ENCODE results near the gene AMIGO1. TPM values are rescaled to one million over a fixed set of nuclear protein-coding genes. Genes with fewer than 3 reads are reported as not detected.
"Not testable (repeated sequence)": the region's sequence is repeated elsewhere in the genome, so short reads cannot be mapped to it uniquely, and the experiment has no call there.

The AMIGO1 gene
- total and polyA plus RNA-seq, 2 donors, result 2.9 to 6.4 TPM

GRCh38 chr1:109479311-109479710 lies 30.2 kb downstream of the AMIGO1 start:
- Histone ChIP-seq H3K4me3 (ENCODE audit: low read depth, low read length) (no peak overlapping the region), H3K36me3 (ENCODE audit: insufficient read depth) (no peaks in the 10 kb centered on the region), H3K27ac (ENCODE audit: low read depth) (no peak overlapping the region), H3K4me1 (ENCODE audit: insufficient read depth) (no peaks in the 10 kb centered on the region)
- WGBS, result 67% methylated on average over 5 of the region's 5 CpGs
- DNase-seq (ENCODE audit: extremely low spot score), result no peak

- H3K4me1 ChIP-seq (ENCODE audit: insufficient read depth), result no peaks in the 10 kb centered on the region
- H3K27ac ChIP-seq (ENCODE audit: low read depth), result no peak overlapping the region
- no peaks in the 10 kb centered on the region for H3K36me3 ChIP-seq (ENCODE audit: insufficient read depth)
- H3K4me3 ChIP-seq (ENCODE audit: low read depth, low read length), result no peak overlapping the region
- DNase-seq (ENCODE audit: extremely low spot score), result no peak
- 23% methylated on average over 7 of the region's 7 CpGs for WGBS
These were observed 30.7 kb downstream of the AMIGO1 start for GRCh38 chr1:109478806-109479205.

- H3K36me3 ChIP-seq (ENCODE audit: insufficient read depth), result no peaks in the 10 kb centered on the region
- WGBS, result 69% methylated on average over 6 of the region's 6 CpGs
- H3K4me3 ChIP-seq (ENCODE audit: low read depth, low read length), result no peak overlapping the region
- no peak for DNase-seq (ENCODE audit: extremely low spot score)
- no peaks in the 10 kb centered on the region for H3K4me1 ChIP-seq (ENCODE audit: insufficient read depth)
- H3K27ac ChIP-seq (ENCODE audit: low read depth), result no peak overlapping the region
These were observed 31.7 kb downstream of the AMIGO1 start for GRCh38 chr1:109477821-109478220.

GRCh38 chr1:109476825-109477224 lies 32.7 kb downstream of the AMIGO1 start:
- Histone ChIP-seq H3K4me1 (ENCODE audit: insufficient read depth) (no peaks in the 10 kb centered on the region), H3K27ac (ENCODE audit: low read depth) (no peak overlapping the region), H3K36me3 (ENCODE audit: insufficient read depth) (no peaks in the 10 kb centered on the region), H3K4me3 (ENCODE audit: low read depth, low read length) (no peak overlapping the region)
- no peak for DNase-seq (ENCODE audit: extremely low spot score)
- WGBS, result 90% methylated on average over 8 of the region's 8 CpGs

GRCh38 chr1:109475261-109475660 lies 34.3 kb downstream of the AMIGO1 start:
- no peaks in the 10 kb centered on the region for H3K36me3 ChIP-seq (ENCODE audit: insufficient read depth)
- no peak overlapping the region for H3K4me3 ChIP-seq (ENCODE audit: low read depth, low read length)
- H3K27ac ChIP-seq (ENCODE audit: low read depth), result no peak overlapping the region
- H3K4me1 ChIP-seq (ENCODE audit: insufficient read depth), result no peaks in the 10 kb centered on the region
- no peak for DNase-seq (ENCODE audit: extremely low spot score)
- WGBS, result 84% methylated on average over 9 of the region's 9 CpGs

- H3K27ac ChIP-seq (ENCODE audit: low read depth), result no peak overlapping the region
These were observed 34.8 kb downstream of the AMIGO1 start for GRCh38 chr1:109474697-109475096.

GRCh38 chr1:109473284-109474057 lies 36.1 kb downstream of the AMIGO1 start:
- not testable (repeated sequence) for H3K4me3 ChIP-seq (ENCODE audit: low read depth, low read length); H3K36me3 ChIP-seq (ENCODE audit: insufficient read depth); DNase-seq (ENCODE audit: extremely low spot score); H3K4me1 ChIP-seq (ENCODE audit: insufficient read depth); H3K27ac ChIP-seq (ENCODE audit: low read depth)
- 87% methylated on average over 12 of the region's 12 CpGs for WGBS

More at GRCh38 chr1:109474697-109475096, 34.8 kb downstream of the AMIGO1 start:
- Histone ChIP-seq H3K36me3 (ENCODE audit: insufficient read depth) (no peaks in the 10 kb centered on the region), H3K4me3 (ENCODE audit: low read depth, low read length) (no peak overlapping the region), H3K4me1 (ENCODE audit: insufficient read depth) (no peaks in the 10 kb centered on the region)
- no peak for DNase-seq (ENCODE audit: extremely low spot score)
- 70% methylated on average over 1 of the region's 1 CpG for WGBS

- H3K27ac ChIP-seq (ENCODE audit: low read depth), result no peak overlapping the region
- H3K4me3 ChIP-seq (ENCODE audit: low read depth, low read length), result no peak overlapping the region
- DNase-seq (ENCODE audit: extremely low spot score), result no peak
- H3K36me3 ChIP-seq (ENCODE audit: insufficient read depth), result no peaks in the 10 kb centered on the region
- WGBS, result 62% methylated on average over 3 of the region's 3 CpGs
- H3K4me1 ChIP-seq (ENCODE audit: insufficient read depth), result no peaks in the 10 kb centered on the region
These were observed 36.7 kb downstream of the AMIGO1 start for GRCh38 chr1:109472779-109473178.

GRCh38 chr1:109470245-109470644 lies 39.3 kb downstream of the AMIGO1 start:
- H3K27ac ChIP-seq (ENCODE audit: low read depth), result no peak overlapping the region
- no peaks in the 10 kb centered on the region for H3K36me3 ChIP-seq (ENCODE audit: insufficient read depth)
- no peak for DNase-seq (ENCODE audit: extremely low spot score)
- no peaks in the 10 kb centered on the region for H3K4me1 ChIP-seq (ENCODE audit: insufficient read depth)
- H3K4me3 ChIP-seq (ENCODE audit: low read depth, low read length), result no peak overlapping the region
- 57% methylated on average over 6 of the region's 6 CpGs for whole genome bisulfite sequencing

GRCh38 chr1:109468903-109469302 lies 40.6 kb downstream of the AMIGO1 start:
- no peaks in the 10 kb centered on the region for H3K36me3 ChIP-seq (ENCODE audit: insufficient read depth)
- H3K4me3 ChIP-seq (ENCODE audit: low read depth, low read length), result no peak overlapping the region
- H3K27ac ChIP-seq (ENCODE audit: low read depth), result no peak overlapping the region
- WGBS, result 28% methylated on average over 2 of the region's 2 CpGs
- H3K4me1 ChIP-seq (ENCODE audit: insufficient read depth), result no peaks in the 10 kb centered on the region
- DNase-seq (ENCODE audit: extremely low spot score), result no peak

GRCh38 chr1:109468061-109468460 lies 41.5 kb downstream of the AMIGO1 start:
- Histone ChIP-seq H3K4me3 (ENCODE audit: low read depth, low read length) (no peak overlapping the region), H3K27ac (ENCODE audit: low read depth) (no peak overlapping the region), H3K4me1 (ENCODE audit: insufficient read depth) (no peaks in the 10 kb centered on the region), H3K36me3 (ENCODE audit: insufficient read depth) (no peaks in the 10 kb centered on the region)
- WGBS, result 81% methylated on average over 1 of the region's 1 CpG
- DNase-seq (ENCODE audit: extremely low spot score), result no peak

- no peak for DNase-seq (ENCODE audit: extremely low spot score)
- Histone ChIP-seq H3K36me3 (ENCODE audit: insufficient read depth) (no peaks in the 10 kb centered on the region), H3K27ac (ENCODE audit: low read depth) (no peak overlapping the region), H3K4me3 (ENCODE audit: low read depth, low read length) (peak overlapping the region; percentile 68), H3K4me1 (ENCODE audit: insufficient read depth) (no peaks in the 10 kb centered on the region)
- WGBS, result 19% methylated on average over 23 of the region's 23 CpGs
These were observed 42.2 kb downstream of the AMIGO1 start for GRCh38 chr1:109467301-109467777.

- no peak for DNase-seq (ENCODE audit: extremely low spot score)
- Histone ChIP-seq H3K4me1 (ENCODE audit: insufficient read depth) (no peaks in the 10 kb centered on the region), H3K4me3 (ENCODE audit: low read depth, low read length) (peak within 1 kb of the TSS; percentile 68), H3K36me3 (ENCODE audit: insufficient read depth) (no peaks in the 10 kb centered on the region), H3K27ac (ENCODE audit: low read depth) (no peak within 1 kb of the TSS)
- under 1% methylated on average over 88 of the region's 88 CpGs for WGBS
These were observed 42.9 kb downstream of the AMIGO1 start, which contains the start of gene SYPL2 for GRCh38 chr1:109466452-109467300. SYPL2 (plus strand) TSS chr1:109466546; CDS start chr1:109466844, 298 bp downstream.

GRCh38 chr1:109466125-109466451 lies 43.4 kb downstream of the AMIGO1 start:
- DNase-seq (ENCODE audit: extremely low spot score), result no peak
- no peaks in the 10 kb centered on the region for H3K36me3 ChIP-seq (ENCODE audit: insufficient read depth)

More at GRCh38 chr1:109466125-109466451, 43.4 kb downstream of the AMIGO1 start:
- peak overlapping the region; percentile 68 for H3K4me3 ChIP-seq (ENCODE audit: low read depth, low read length)
- H3K27ac ChIP-seq (ENCODE audit: low read depth), result no peak overlapping the region
- no peaks in the 10 kb centered on the region for H3K4me1 ChIP-seq (ENCODE audit: insufficient read depth)
- 4% methylated on average over 24 of the region's 24 CpGs for WGBS
